GM19324 (cell line): Measurements from ENCODE around the gene UGT3A1.
"Not testable (repeated sequence)": the region's sequence is repeated elsewhere in the genome, so short reads cannot be mapped to it uniquely, and the experiment has no call there.

Experiments used
- ATAC-seq: cut with Tn5 transposase; IDR thresholded peaks from one replicate; pipeline ENCODE4 v1.9.1; 2021; ENCODE audit warnings: mild to moderate bottlenecking, moderate library complexity; ENCODE audit not compliant: unreplicated experiment, low FRiP score

The UGT3A1 gene, protein sequence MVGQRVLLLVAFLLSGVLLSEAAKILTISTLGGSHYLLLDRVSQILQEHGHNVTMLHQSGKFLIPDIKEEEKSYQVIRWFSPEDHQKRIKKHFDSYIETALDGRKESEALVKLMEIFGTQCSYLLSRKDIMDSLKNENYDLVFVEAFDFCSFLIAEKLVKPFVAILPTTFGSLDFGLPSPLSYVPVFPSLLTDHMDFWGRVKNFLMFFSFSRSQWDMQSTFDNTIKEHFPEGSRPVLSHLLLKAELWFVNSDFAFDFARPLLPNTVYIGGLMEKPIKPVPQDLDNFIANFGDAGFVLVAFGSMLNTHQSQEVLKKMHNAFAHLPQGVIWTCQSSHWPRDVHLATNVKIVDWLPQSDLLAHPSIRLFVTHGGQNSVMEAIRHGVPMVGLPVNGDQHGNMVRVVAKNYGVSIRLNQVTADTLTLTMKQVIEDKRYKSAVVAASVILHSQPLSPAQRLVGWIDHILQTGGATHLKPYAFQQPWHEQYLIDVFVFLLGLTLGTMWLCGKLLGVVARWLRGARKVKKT

GRCh38 chr5:35990941-35991611 is at the start of gene UGT3A1:
Gene UGT3A1 (minus strand): TSS chr5:35991390. CDS start chr5:35991240, 150 bp downstream.
- ATAC-seq: no peak

DNA sequence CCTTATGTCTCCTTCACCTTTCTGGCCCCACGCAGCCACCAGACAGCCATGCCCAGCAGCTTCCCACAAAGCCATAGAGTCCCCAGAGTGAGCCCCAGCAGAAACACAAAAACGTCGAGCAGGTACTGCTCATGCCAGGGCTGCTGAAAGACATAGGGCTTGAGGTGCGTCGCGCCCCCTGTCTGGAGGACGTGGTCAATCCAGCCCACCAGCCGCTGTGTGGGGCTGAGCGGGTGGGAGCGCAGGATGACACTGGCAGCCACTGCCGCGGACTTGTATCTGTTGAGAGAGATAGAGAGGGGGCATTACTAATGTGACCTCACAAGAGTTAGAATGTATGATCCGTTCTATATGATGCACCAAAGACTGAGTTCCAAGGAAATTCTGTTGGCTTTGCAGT is 44.5 kb upstream of the UGT3A1 start:
- ATAC-seq: no peak

DNA sequence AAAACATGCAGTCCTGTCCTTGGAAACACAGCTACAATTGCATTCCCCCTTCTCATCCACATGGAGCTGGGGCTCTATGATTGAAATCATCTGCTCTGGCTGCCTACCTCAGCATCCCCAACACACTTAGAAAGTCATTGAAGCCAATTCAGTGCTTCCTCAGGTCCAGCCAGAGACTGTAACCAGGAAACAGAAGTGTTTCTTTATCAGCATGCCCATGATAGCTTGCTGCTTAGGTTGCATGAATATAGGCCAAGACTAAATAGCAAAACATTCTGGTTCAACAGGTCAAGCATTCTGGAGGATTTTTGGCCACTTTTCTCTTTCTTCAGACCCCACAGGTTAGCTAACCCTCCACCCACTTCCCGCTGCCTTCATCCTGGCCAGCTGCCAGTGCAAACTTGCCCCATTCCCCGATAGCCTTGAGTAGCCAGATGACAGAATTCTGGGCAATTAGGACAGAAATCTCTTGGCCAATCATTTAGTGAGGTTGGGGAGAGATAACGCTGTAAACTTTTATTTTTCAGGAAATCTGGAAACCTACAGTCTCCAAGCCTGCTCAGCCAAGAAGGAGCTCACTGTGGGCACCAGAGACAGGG is 43.4 kb upstream of the UGT3A1 start:
- ATAC-seq: not testable (repeated sequence)

DNA sequence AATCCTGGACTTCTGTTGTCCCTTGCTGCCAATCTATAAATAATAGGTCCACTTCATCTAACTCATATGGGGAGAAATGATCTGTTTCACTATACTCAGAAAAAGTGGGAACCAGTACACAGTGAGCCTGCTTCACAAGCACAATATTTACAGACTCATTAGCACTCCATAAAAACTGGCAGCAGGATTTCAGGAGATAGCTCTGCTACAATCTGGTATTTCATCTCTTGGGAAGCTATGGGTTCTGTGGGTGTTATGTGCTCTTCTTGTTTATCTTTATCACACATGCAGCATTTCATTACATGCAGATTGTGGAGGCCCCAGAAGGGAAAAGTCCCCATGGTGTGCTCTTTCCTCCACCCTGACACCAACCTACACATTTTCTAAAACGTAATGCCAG is 42.3 kb upstream of the UGT3A1 start:
- ATAC-seq: no peak

- no peak for ATAC-seq
These were observed 41.9 kb upstream of the UGT3A1 start for GRCh38 chr5:36033047-36033446.

DNA sequence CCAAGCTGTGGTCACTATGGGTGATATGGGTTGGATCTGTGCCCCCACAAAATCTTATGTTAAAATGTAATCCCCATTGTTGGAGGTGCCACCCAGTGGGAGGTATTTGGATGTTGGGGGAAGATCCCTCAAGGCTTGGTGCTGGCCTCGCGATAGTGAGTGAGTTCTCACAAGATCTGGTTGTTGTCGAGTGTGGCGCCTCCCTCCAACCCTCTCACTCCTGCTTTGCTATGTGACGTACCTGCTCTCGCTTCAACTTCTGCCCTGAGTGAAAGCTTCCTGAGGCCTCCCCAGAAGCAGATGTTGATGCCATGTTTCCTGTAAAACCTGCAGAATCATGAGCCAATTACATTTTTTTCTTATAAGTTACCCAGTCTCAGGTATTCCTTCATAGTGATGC is 40.0 kb upstream of the UGT3A1 start:
- ATAC-seq: no peak

DNA sequence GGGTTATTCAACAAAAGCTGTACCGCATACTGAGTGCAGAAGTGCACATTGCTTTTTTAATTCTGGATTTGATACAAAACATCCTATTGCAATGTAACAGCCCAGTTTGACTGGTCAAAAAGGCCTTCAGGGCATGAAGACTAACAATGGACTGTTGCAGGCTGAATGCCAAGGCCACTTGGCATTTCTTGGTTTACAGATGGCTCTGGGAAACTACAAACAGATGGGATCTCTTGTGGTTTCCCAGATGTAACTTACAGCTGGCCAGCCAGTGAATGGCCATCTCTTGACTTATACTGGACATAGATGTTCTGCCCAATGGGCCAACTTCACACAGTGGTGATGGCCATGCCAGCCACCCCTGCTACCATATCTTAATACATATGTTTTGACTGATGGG is 38.7 kb upstream of the UGT3A1 start:
- no peak for ATAC-seq

GRCh38 chr5:36028816-36029465 is 37.8 kb upstream of the UGT3A1 start:
- ATAC-seq: no peak

DNA sequence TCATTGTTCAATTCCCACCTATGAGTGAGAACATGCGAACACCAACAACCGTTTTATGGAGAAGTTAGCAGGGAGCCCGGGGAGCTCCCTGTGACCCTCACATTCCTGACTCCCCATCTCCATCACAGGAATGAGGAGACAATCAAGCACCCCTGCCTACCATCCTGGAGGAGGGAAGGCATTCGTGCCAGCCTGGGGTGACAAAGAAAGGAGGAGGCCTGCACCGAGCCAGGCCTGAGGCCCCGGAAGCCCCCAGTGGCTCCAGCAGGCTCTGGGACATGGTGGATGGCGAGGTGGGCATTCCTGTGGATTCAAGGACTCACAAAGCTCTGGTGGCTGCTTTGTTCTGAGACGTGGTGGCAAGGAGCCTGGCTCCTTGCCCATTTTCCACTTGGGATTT is 36.5 kb upstream of the UGT3A1 start:
- ATAC-seq: no peak

DNA sequence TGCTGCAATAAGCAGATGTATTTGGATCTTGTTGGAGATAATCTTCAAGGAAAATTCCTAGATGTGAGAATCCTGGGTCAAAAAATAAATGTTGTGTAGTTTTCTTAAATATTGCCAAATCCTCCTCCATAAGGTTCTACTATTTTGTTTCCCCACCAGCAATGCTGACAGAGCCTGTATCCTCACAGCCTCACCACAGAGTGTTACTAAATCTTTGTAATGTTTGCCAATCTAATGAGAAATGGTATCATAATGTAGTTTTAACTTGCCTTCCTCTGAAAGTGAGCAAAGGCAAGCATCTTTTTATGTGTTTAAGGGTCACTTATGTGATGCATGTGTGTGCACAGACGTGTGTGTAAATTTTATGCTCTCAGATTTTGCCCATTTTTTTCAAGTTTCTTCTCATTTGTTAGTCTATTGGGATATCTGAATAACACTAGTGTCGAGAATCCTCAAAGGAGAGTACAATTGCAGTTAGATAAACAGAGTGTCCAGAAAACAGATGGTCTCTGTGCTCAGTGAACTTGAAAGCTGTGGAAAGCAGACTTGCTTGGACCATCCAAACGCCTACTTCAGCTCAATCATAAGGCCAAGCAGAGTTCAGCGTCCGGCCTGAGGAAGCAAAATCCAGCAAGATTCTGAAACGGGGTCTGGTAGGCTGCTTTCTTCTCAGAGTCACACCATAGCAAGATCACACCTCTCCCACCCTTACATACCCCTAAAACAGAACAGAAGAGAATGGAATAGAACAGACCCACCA is 35.7 kb upstream of the UGT3A1 start:
- ATAC-seq: no peak

GRCh38 chr5:36022246-36022645 is 31.1 kb upstream of the UGT3A1 start:
- not testable (repeated sequence) for ATAC-seq

- ATAC-seq: not testable (repeated sequence)
These were observed 28.4 kb upstream of the UGT3A1 start for GRCh38 chr5:36019584-36019983.

DNA sequence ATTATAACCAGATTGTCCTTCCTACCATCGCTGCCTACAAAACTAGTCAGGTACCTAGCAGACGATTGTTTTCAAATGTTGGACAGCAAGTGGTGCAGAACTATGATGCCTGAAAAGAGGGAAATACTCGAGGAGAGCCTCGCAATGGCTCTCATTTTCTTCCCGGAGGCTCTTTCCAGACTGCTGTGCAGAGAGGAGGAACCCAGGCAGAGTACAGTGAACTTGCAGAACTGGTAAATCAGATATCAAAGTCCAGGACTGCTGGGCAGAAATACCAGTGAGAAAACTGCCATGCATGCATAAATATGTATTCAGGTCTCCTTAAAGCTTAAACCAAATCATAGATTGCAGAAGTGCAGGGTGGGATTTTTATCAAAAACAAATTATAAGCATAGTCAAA is 26.4 kb upstream of the UGT3A1 start:
- no peak for ATAC-seq

GRCh38 chr5:36017004-36017403 is 25.8 kb upstream of the UGT3A1 start:
- no peak for ATAC-seq

GRCh38 chr5:36013182-36013581 is 22.0 kb upstream of the UGT3A1 start:
- ATAC-seq: no peak

GRCh38 chr5:36009698-36010097 is 18.5 kb upstream of the UGT3A1 start:
- ATAC-seq: no peak

DNA sequence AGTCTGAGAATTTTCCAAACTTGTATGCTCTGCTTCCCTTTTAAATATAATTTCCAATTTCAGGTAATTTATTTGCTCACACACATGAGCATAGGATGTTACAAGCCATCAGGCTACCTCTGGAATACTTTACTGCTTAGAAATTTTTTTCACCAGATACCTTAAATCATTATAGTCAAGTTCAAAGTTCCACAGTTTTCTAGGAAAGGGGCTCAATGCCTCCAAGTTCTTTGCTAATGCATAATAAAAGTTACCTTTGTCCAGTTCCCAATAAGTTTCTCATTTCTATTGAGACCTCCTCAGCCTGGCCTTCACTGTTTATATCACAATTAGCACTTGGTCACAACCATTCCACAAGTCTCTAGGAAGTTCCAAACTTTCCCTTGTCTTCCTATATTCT is 16.2 kb upstream of the UGT3A1 start:
- no peak for ATAC-seq

DNA sequence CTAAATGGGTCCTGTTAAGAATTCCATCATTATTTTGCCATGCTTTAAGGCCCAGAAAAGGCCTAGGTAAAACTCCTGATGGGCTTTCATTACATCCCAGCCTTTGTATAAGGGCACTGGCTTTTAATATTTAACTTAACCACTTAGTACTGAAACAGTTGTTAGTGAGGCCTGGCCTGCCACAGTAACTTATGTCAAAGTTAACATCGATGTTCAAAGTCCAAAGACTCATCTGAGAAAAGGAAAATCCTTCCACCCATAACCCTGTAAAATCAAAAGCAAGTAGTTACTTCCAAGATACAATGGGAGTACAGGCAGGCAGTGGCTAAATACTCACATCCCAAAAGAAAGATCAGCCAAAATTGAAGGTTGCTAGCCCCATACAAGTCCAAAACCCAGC is 15.0 kb upstream of the UGT3A1 start:
- ATAC-seq: no peak

GRCh38 chr5:36001032-36001431 is 9.8 kb upstream of the UGT3A1 start:
- ATAC-seq: no peak

DNA sequence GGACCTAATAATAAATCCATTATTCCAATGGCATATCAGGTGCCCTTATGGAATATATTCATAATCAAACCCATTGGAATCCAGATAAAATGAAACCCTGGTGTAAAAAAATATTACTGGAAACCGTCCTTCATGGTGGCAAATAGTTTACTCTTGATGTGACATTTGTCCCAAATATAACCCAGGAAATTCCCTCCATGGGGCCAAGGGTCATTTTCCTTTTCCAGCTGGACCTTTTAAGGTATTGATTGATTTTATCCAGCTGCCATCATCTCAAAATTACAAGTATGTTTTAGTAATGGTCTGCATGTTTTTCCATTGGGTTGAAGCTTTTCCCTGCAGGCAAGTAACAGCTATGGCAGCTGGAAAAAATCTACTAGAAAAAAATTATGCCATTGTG is 8.4 kb upstream of the UGT3A1 start:
- ATAC-seq: no peak
